ENCODE results near the gene HTR2C. TPM values are rescaled to one million over a fixed set of nuclear protein-coding genes. Genes with fewer than 3 reads are reported as not detected.

Gene HTR2C
- total RNA-seq, 1 donor from 2014 or later: not detected

- intact Hi-C loops (cut with micrococcal nuclease): no loop called here
- Mint-ChIP-seq H3K27me3 (ENCODE audit: low read depth) (no peaks in the 10 kb centered on the region), H3K4me1 (ENCODE audit: low read depth) (no peaks in the 10 kb centered on the region), H3K4me3 (ENCODE audit: low read depth) (no peak overlapping the region), H3K36me3 (ENCODE audit: low read depth) (no peaks in the 10 kb centered on the region), H3K27ac (no peak overlapping the region), H3K9me3 (peaks cover 3% of the 10 kb centered on the region)
- DNase-seq (ENCODE audit: low spot score): no peak
Measured at GRCh38 chrX:114782925-114783324, 199.0 kb downstream of the HTR2C start.

- Mint-ChIP-seq H3K27ac (no peak overlapping the region), H3K4me3 (ENCODE audit: low read depth) (no peak overlapping the region), H3K4me1 (ENCODE audit: low read depth) (no peaks in the 10 kb centered on the region), H3K27me3 (ENCODE audit: low read depth) (no peaks in the 10 kb centered on the region), H3K9me3 (no peaks in the 10 kb centered on the region), H3K36me3 (ENCODE audit: low read depth) (no peaks in the 10 kb centered on the region)
- intact Hi-C loops (cut with micrococcal nuclease): no loop called here
- DNase-seq (ENCODE audit: low spot score): no peak
Measured at GRCh38 chrX:114787061-114787460, 203.2 kb downstream of the HTR2C start.

- Mint-ChIP-seq H3K4me1 (ENCODE audit: low read depth) (no peaks in the 10 kb centered on the region), H3K9me3 (peaks cover 4% of the 10 kb centered on the region), H3K27ac (no peak overlapping the region), H3K36me3 (ENCODE audit: low read depth) (no peaks in the 10 kb centered on the region), H3K27me3 (ENCODE audit: low read depth) (no peaks in the 10 kb centered on the region), H3K4me3 (ENCODE audit: low read depth) (no peak overlapping the region)
- DNase-seq (ENCODE audit: low spot score): no peak
- intact Hi-C loops (cut with micrococcal nuclease): no loop called here
Measured at GRCh38 chrX:114797494-114797893, 213.6 kb downstream of the HTR2C start.

GRCh38 chrX:114798907-114799306 is 215.0 kb downstream of the HTR2C start:
- no peaks in the 10 kb centered on the region for H3K27me3 Mint-ChIP-seq (ENCODE audit: low read depth)
- H3K4me1 Mint-ChIP-seq (ENCODE audit: low read depth): no peaks in the 10 kb centered on the region
- intact Hi-C loops (cut with micrococcal nuclease): no loop called here
- DNase-seq (ENCODE audit: low spot score): no peak
- no peaks in the 10 kb centered on the region for H3K9me3 Mint-ChIP-seq
- H3K4me3 Mint-ChIP-seq (ENCODE audit: low read depth): no peak overlapping the region
- H3K27ac Mint-ChIP-seq: no peak overlapping the region
- H3K36me3 Mint-ChIP-seq (ENCODE audit: low read depth): no peaks in the 10 kb centered on the region

GRCh38 chrX:114800719-114801118 is 216.8 kb downstream of the HTR2C start:
- Mint-ChIP-seq H3K4me3 (ENCODE audit: low read depth) (no peak overlapping the region), H3K9me3 (no peaks in the 10 kb centered on the region), H3K27me3 (ENCODE audit: low read depth) (no peaks in the 10 kb centered on the region), H3K36me3 (ENCODE audit: low read depth) (no peaks in the 10 kb centered on the region), H3K4me1 (ENCODE audit: low read depth) (no peaks in the 10 kb centered on the region), H3K27ac (no peak overlapping the region)
- no peak for DNase-seq (ENCODE audit: low spot score)
- intact Hi-C loops (cut with micrococcal nuclease): no loop called here

GRCh38 chrX:114819509-114819908 is 235.6 kb downstream of the HTR2C start:
- intact Hi-C loops (cut with micrococcal nuclease): no loop called here
- Mint-ChIP-seq H3K9me3 (peaks cover 5% of the 10 kb centered on the region), H3K4me1 (ENCODE audit: low read depth) (no peaks in the 10 kb centered on the region), H3K27me3 (ENCODE audit: low read depth) (no peaks in the 10 kb centered on the region), H3K4me3 (ENCODE audit: low read depth) (no peak overlapping the region), H3K36me3 (ENCODE audit: low read depth) (no peaks in the 10 kb centered on the region), H3K27ac (no peak overlapping the region)
- DNase-seq (ENCODE audit: low spot score): no peak

- DNase-seq (ENCODE audit: low spot score): no peak
- intact Hi-C loops (cut with micrococcal nuclease): no loop called here
- Mint-ChIP-seq H3K4me1 (ENCODE audit: low read depth) (no peaks in the 10 kb centered on the region), H3K36me3 (ENCODE audit: low read depth) (no peaks in the 10 kb centered on the region), H3K27ac (no peak overlapping the region), H3K9me3 (no peaks in the 10 kb centered on the region), H3K27me3 (ENCODE audit: low read depth) (no peaks in the 10 kb centered on the region), H3K4me3 (ENCODE audit: low read depth) (no peak overlapping the region)
Measured at GRCh38 chrX:114841051-114841450, 257.2 kb downstream of the HTR2C start.

- no peaks in the 10 kb centered on the region for H3K27me3 Mint-ChIP-seq (ENCODE audit: low read depth)
- no peak for DNase-seq (ENCODE audit: low spot score)
- intact Hi-C loops (cut with micrococcal nuclease): no loop called here
Measured at GRCh38 chrX:114842181-114842580, 258.3 kb downstream of the HTR2C start.

GRCh38 chrX:114889481-114889880 is 305.6 kb downstream of the HTR2C start:
- no peak for DNase-seq (ENCODE audit: low spot score)
- H3K27me3 Mint-ChIP-seq (ENCODE audit: low read depth): no peaks in the 10 kb centered on the region
- H3K27ac Mint-ChIP-seq: no peak overlapping the region
- H3K36me3 Mint-ChIP-seq (ENCODE audit: low read depth): no peaks in the 10 kb centered on the region
- H3K4me1 Mint-ChIP-seq (ENCODE audit: low read depth): no peaks in the 10 kb centered on the region
- intact Hi-C loops (cut with micrococcal nuclease): no loop called here
- no peak overlapping the region for H3K4me3 Mint-ChIP-seq (ENCODE audit: low read depth)
- H3K9me3 Mint-ChIP-seq: peaks cover 8% of the 10 kb centered on the region

More at GRCh38 chrX:114842181-114842580, 258.3 kb downstream of the HTR2C start:
- no peaks in the 10 kb centered on the region for H3K4me1 Mint-ChIP-seq (ENCODE audit: low read depth)
- no peak overlapping the region for H3K4me3 Mint-ChIP-seq (ENCODE audit: low read depth)
- H3K9me3 Mint-ChIP-seq: no peaks in the 10 kb centered on the region
- H3K27ac Mint-ChIP-seq: no peak overlapping the region
- no peaks in the 10 kb centered on the region for H3K36me3 Mint-ChIP-seq (ENCODE audit: low read depth)

GRCh38 chrX:114903618-114904017 is 319.7 kb downstream of the HTR2C start:
- H3K36me3 Mint-ChIP-seq (ENCODE audit: low read depth): no peaks in the 10 kb centered on the region
- peaks cover 14% of the 10 kb centered on the region for H3K9me3 Mint-ChIP-seq
- no peaks in the 10 kb centered on the region for H3K4me1 Mint-ChIP-seq (ENCODE audit: low read depth)
- H3K27ac Mint-ChIP-seq: no peak overlapping the region
- H3K27me3 Mint-ChIP-seq (ENCODE audit: low read depth): no peaks in the 10 kb centered on the region
- H3K4me3 Mint-ChIP-seq (ENCODE audit: low read depth): no peak overlapping the region
- DNase-seq (ENCODE audit: low spot score): no peak
- intact Hi-C loops (cut with micrococcal nuclease): no loop called here

GRCh38 chrX:114905251-114905650 is 321.4 kb downstream of the HTR2C start:
- no peak overlapping the region for H3K4me3 Mint-ChIP-seq (ENCODE audit: low read depth)
- intact Hi-C loops (cut with micrococcal nuclease): no loop called here
- H3K4me1 Mint-ChIP-seq (ENCODE audit: low read depth): no peaks in the 10 kb centered on the region
- H3K27ac Mint-ChIP-seq: no peak overlapping the region
- H3K36me3 Mint-ChIP-seq (ENCODE audit: low read depth): no peaks in the 10 kb centered on the region
- H3K27me3 Mint-ChIP-seq (ENCODE audit: low read depth): no peaks in the 10 kb centered on the region
- DNase-seq (ENCODE audit: low spot score): no peak
- H3K9me3 Mint-ChIP-seq: peaks cover 14% of the 10 kb centered on the region

- H3K27ac Mint-ChIP-seq: no peak overlapping the region
- intact Hi-C loops (cut with micrococcal nuclease): no loop called here
Measured at GRCh38 chrX:114906984-114907510, 323.2 kb downstream of the HTR2C start.

GRCh38 chrX:114924423-114924822 is 340.5 kb downstream of the HTR2C start:
- DNase-seq (ENCODE audit: low spot score): no peak
- Mint-ChIP-seq H3K4me3 (ENCODE audit: low read depth) (no peak overlapping the region), H3K27me3 (ENCODE audit: low read depth) (no peaks in the 10 kb centered on the region), H3K4me1 (ENCODE audit: low read depth) (no peaks in the 10 kb centered on the region), H3K27ac (no peak overlapping the region), H3K36me3 (ENCODE audit: low read depth) (no peaks in the 10 kb centered on the region), H3K9me3 (peaks cover 9% of the 10 kb centered on the region)
- intact Hi-C loops (cut with micrococcal nuclease): no loop called here

More at GRCh38 chrX:114906984-114907510, 323.2 kb downstream of the HTR2C start:
- no peak for DNase-seq (ENCODE audit: low spot score)
- Mint-ChIP-seq H3K4me3 (ENCODE audit: low read depth) (no peak overlapping the region), H3K27me3 (ENCODE audit: low read depth) (no peaks in the 10 kb centered on the region), H3K36me3 (ENCODE audit: low read depth) (no peaks in the 10 kb centered on the region), H3K4me1 (ENCODE audit: low read depth) (no peaks in the 10 kb centered on the region), H3K9me3 (peaks cover 10% of the 10 kb centered on the region)

- intact Hi-C loops (cut with micrococcal nuclease): no loop called here
- H3K36me3 Mint-ChIP-seq (ENCODE audit: low read depth): no peaks in the 10 kb centered on the region
- H3K27ac Mint-ChIP-seq: no peak overlapping the region
- no peaks in the 10 kb centered on the region for H3K4me1 Mint-ChIP-seq (ENCODE audit: low read depth)
- H3K27me3 Mint-ChIP-seq (ENCODE audit: low read depth): no peaks in the 10 kb centered on the region
- no peak for DNase-seq (ENCODE audit: low spot score)
- H3K9me3 Mint-ChIP-seq: peaks cover 9% of the 10 kb centered on the region
- H3K4me3 Mint-ChIP-seq (ENCODE audit: low read depth): no peak overlapping the region
Measured at GRCh38 chrX:114924856-114925255, 341.0 kb downstream of the HTR2C start.
